Measurements from ENCODE around the gene PPP3CA.

DNA sequence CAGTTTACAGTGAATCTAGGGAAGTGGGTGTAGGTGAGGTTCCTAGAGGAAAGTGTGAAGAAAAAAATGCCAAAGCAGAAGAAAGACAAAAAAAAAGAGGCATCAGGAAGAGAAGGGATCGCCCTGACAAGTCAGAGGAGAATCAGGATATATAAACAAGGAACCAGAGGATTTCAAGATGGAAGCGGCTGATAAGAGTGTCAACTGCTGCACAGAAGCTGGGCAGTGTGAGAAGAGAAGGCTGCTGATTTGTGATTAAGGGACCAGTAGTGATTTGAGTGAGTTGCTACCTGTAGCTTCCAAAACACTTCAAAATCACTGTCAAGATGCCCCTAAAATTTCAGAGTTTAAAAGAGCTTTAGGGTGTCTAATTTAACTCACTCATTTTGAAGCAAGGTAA is 258.2 kb downstream of the PPP3CA start:
- TF ChIP-seq, protein P1, sequence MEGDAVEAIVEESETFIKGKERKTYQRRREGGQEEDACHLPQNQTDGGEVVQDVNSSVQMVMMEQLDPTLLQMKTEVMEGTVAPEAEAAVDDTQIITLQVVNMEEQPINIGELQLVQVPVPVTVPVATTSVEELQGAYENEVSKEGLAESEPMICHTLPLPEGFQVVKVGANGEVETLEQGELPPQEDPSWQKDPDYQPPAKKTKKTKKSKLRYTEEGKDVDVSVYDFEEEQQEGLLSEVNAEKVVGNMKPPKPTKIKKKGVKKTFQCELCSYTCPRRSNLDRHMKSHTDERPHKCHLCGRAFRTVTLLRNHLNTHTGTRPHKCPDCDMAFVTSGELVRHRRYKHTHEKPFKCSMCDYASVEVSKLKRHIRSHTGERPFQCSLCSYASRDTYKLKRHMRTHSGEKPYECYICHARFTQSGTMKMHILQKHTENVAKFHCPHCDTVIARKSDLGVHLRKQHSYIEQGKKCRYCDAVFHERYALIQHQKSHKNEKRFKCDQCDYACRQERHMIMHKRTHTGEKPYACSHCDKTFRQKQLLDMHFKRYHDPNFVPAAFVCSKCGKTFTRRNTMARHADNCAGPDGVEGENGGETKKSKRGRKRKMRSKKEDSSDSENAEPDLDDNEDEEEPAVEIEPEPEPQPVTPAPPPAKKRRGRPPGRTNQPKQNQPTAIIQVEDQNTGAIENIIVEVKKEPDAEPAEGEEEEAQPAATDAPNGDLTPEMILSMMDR (IDR thresholded peaks at IDR 0.05) = no peak
- TF ChIP-seq EZH2 (IDR thresholded peaks at IDR 0.05) = no peak

Data from neural progenitor cell (in vitro differentiated cells).